CD4-positive, alpha-beta memory T cell (primary cell): Measurements from ENCODE around the gene LPCAT4. TPM values are rescaled to one million over a fixed set of nuclear protein-coding genes. Genes with fewer than 3 reads are reported as not detected.

ENCODE experiments used
- CTCF ChIA-PET: fragments of 350-600 bp; sonication (Branson Sonifier 250); formaldehyde crosslinking; loops from one replicate; lab custom pipeline; 2021; ENCODE audit warnings: inconsistent platforms; ENCODE audit not compliant: partially characterized antibody; lab: Charles Lee
- POLR2A ChIA-PET: fragments of 350-600 bp; sonication (Branson Sonifier 250); formaldehyde crosslinking; loops from one replicate; lab custom pipeline; 2021; ENCODE audit not compliant: partially characterized antibody; lab: Charles Lee
- DNase-seq, 5 donors: peaks; one replicate each; pipeline versions ENCODE4 v3.0.0 to v3.0.0-alpha.2; 2020 to 2022; ENCODE audit warnings: mixed read lengths in 1 of 5
- H3K27ac ChIP-seq: one replicate; pipeline ENCODE4 v1.7.0; 2013; ENCODE audit warnings: low read depth, low read length
- H3K27me3 ChIP-seq: 2 replicates; pipeline ENCODE4 v1.7.0; 2013; ENCODE audit warnings: mild to moderate bottlenecking, low read length, moderate library complexity; ENCODE audit not compliant: insufficient read depth
- H3K36me3 ChIP-seq: 2 replicates; pipeline ENCODE4 v1.7.0; 2013; ENCODE audit warnings: mild to moderate bottlenecking, low read length, moderate library complexity; ENCODE audit not compliant: insufficient read depth
- H3K4me1 ChIP-seq: 2 replicates; pipeline ENCODE4 v1.7.0; 2013; ENCODE audit warnings: mild to moderate bottlenecking, low read length, moderate library complexity; ENCODE audit not compliant: insufficient read depth
- H3K4me3 ChIP-seq, 2 donors: one replicate each; pipeline ENCODE4 v1.7.0; 2013; ENCODE audit warnings: low read length in 2 of 2, mild to moderate bottlenecking in 1 of 2
- H3K9me3 ChIP-seq, 2 donors: one replicate each; pipeline ENCODE4 v1.7.0; 2013; ENCODE audit warnings: low read length in 2 of 2, control low read depth in 1 of 2; ENCODE audit not compliant: control insufficient read depth in 1 of 2
- H3K27ac Mint-ChIP-seq, 7 donors: one replicate each; pipeline ENCODE4 v1.8.0; 2020 to 2021; ENCODE audit warnings: mixed read lengths in 7 of 7, mild to moderate bottlenecking in 6 of 7, inconsistent platforms in 3 of 7, moderate library complexity in 3 of 7
- H3K27me3 Mint-ChIP-seq, 2 donors: one replicate each; pipeline ENCODE4 v1.8.0; 2020 to 2021; ENCODE audit warnings: mixed read lengths in 2 of 2
- H3K36me3 Mint-ChIP-seq, 2 donors: one replicate each; pipeline ENCODE4 v1.8.0; 2020 to 2021; ENCODE audit warnings: mixed read lengths in 2 of 2, inconsistent platforms in 1 of 2, mild to moderate bottlenecking in 1 of 2
- H3K4me1 Mint-ChIP-seq, 4 donors: one replicate each; pipeline ENCODE4 v1.8.0; 2020 to 2021; ENCODE audit warnings: mixed read lengths in 4 of 4, mild to moderate bottlenecking in 1 of 4
- H3K4me3 Mint-ChIP-seq, 8 donors: one replicate each; pipeline ENCODE4 v1.8.0; 2020 to 2021; ENCODE audit warnings: mixed read lengths in 8 of 8, mild to moderate bottlenecking in 7 of 8, moderate library complexity in 6 of 8, inconsistent platforms in 3 of 8
- H3K9me3 Mint-ChIP-seq, 8 donors: one replicate each; pipeline ENCODE4 v1.8.0; 2020 to 2021; ENCODE audit warnings: mixed read lengths in 8 of 8, mild to moderate bottlenecking in 5 of 8, inconsistent platforms in 3 of 8, moderate library complexity in 1 of 8
- intact Hi-C: fragments of 100-400 bp; cut with micrococcal nuclease; formaldehyde crosslinking; loops from one replicate; pipeline ENCODE4 v1.15.1; 2023
- polyA plus RNA-seq, 2 donors: library from polyadenylated mRNA; unstranded; fragments of 300-500 nt; fragmentation: Illumina TruSeq; gene quantifications; one replicate each; pipeline ENCODE4 v1.2.3, GENCODE V29; 2021
- total RNA-seq, 2 experiments: library from RNA; stranded (reverse); gene quantifications; one replicate each; pipeline ENCODE4 v1.2.3, GENCODE V29; 2021

The LPCAT4 gene
- total and polyA plus RNA-seq, 4 experiments from 2014 or later = 19.0 to 108 (median 61.8) TPM

DNA sequence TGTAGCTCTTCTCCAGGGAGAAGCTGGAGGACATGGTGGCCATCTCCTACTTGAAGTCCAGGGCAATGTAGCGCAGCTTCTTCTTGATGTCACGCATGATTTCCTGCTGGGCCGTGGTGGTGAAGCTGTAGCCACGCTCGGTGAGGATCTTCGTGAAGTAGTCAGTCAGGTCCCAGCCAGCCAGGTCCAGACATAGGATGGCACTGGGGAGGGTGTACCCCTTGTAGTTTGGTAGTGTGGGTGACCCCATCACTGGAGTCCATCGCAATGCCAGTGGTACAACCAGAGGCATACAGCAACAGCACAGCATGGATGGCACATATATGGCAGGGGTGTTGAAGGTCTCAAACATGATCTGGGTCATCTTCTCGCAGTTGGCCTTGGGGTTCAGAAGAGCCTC, 7.0 kb upstream of the LPCAT4 start:
- H3K27ac Mint-ChIP-seq = peak overlapping the region in 2 of 7 donors; percentile 42 to 84
- Histone ChIP-seq H3K4me1 (peaks cover 2% of the 10 kb centered on the region), H3K4me3 (no peak overlapping the region), H3K36me3 (no peaks in the 10 kb centered on the region), H3K9me3 (no peaks in the 10 kb centered on the region), H3K27me3 (no peaks in the 10 kb centered on the region), H3K27ac (no peak overlapping the region)
- H3K4me1 Mint-ChIP-seq = peaks cover 8 to 10% (median 9%) of the 10 kb centered on the region in 4 donors
- H3K27me3 Mint-ChIP-seq = no peaks in the 10 kb centered on the region
- POLR2A ChIA-PET = no interaction called here
- CTCF ChIA-PET = interaction anchor here (1.1 kb wide), 1 partner anchor 214 kb away, joined by 3 read pairs; no protein-coding TSS in a partner anchor
- no peak overlapping the region for H3K4me3 Mint-ChIP-seq
- H3K36me3 Mint-ChIP-seq = no peaks in the 10 kb centered on the region
- DNase-seq = no peak
- no peaks in the 10 kb centered on the region for H3K9me3 Mint-ChIP-seq
- intact Hi-C loops = no loop called here

DNA sequence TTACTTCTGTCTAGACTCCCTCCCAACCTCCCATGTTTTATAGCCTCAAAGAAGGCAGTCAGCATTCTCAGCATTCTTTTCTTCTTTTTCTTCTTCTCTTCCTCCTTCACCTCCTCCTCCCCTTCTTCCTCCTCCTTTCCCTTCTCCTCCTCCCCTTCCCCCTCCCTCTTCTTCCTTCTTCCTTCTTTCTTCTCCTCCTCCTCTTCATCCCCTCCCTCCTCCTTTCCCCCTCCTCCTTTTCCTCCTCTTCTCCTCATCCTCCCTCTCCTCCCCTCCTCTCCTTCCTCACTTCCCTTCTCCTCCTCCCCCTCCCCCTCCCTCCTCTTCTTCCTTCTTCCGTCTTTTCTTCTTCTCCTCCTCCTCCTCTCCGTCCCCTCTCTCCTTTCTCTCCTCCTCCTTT, 3.6 kb upstream of the LPCAT4 start:
- intact Hi-C loops = no loop called here
- no peak overlapping the region for H3K27ac ChIP-seq
- peak overlapping the region in 3 of 7 donors; percentile 55 to 81 (median 76) for H3K27ac Mint-ChIP-seq
- H3K9me3 ChIP-seq = no peaks in the 10 kb centered on the region
- H3K27me3 ChIP-seq = no peaks in the 10 kb centered on the region
- no peak overlapping the region for H3K4me3 Mint-ChIP-seq
- POLR2A ChIA-PET = no interaction called here
- H3K4me1 Mint-ChIP-seq = peaks cover 19 to 35% (median 26%) of the 10 kb centered on the region in 4 donors
- no peak for DNase-seq
- no peaks in the 10 kb centered on the region for H3K9me3 Mint-ChIP-seq
- no peaks in the 10 kb centered on the region for H3K27me3 Mint-ChIP-seq
- H3K36me3 Mint-ChIP-seq = peaks cover 0 to 9% of the 10 kb centered on the region in 2 donors
- no peak overlapping the region for H3K4me3 ChIP-seq
- peaks cover 21% of the 10 kb centered on the region for H3K4me1 ChIP-seq
- H3K36me3 ChIP-seq = no peaks in the 10 kb centered on the region
- CTCF ChIA-PET = interaction anchor here (1.5 to 5.7 kb wide), 2 partner anchors 10 to 25 kb away, joined by 4 to 111 read pairs; partner anchors contain the start of genes NOP10 and NUTM1

DNA sequence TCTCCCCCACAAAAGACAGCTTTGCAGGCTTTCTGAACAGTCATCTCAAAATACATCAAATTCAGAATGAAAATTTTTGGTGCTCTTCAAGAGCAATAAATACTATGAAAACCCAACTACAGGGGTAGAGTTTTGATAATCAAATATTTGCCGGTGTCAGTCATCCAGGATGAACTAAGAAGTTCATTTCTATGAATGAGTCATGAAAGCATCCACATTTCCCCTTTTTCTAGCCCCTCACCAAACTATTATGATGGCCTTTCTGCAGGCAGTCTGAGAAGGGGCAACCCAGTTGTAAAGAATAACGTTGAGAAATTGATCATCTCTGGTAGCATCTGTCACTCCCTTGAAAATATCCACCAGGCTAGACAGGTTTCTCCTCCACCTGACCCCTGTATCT, 3.1 kb upstream of the LPCAT4 start:
- no peaks in the 10 kb centered on the region for H3K36me3 ChIP-seq
- Mint-ChIP-seq H3K36me3 (peaks cover 0 to 9% of the 10 kb centered on the region in 2 donors), H3K27ac (peak overlapping the region; percentile 53 to 84 (median 73)), H3K27me3 (no peaks in the 10 kb centered on the region), H3K9me3 (no peaks in the 10 kb centered on the region), H3K4me3 (peak overlapping the region in 1 of 8 donors; percentile 39), H3K4me1 (peaks cover 23 to 41% (median 31%) of the 10 kb centered on the region in 4 donors)
- POLR2A ChIA-PET = no interaction called here
- no peak overlapping the region for H3K4me3 ChIP-seq
- no peak overlapping the region for H3K27ac ChIP-seq
- H3K27me3 ChIP-seq = no peaks in the 10 kb centered on the region
- CTCF ChIA-PET = interaction anchor here (0.6 to 5.7 kb wide), 4 partner anchors 9 to 128 kb away, joined by 4 to 111 read pairs (median 44); partner anchors contain the start of genes NOP10 and NUTM1
- no peak for DNase-seq
- no peaks in the 10 kb centered on the region for H3K9me3 ChIP-seq
- H3K4me1 ChIP-seq = peaks cover 26% of the 10 kb centered on the region
- intact Hi-C loops = no loop called here

DNA sequence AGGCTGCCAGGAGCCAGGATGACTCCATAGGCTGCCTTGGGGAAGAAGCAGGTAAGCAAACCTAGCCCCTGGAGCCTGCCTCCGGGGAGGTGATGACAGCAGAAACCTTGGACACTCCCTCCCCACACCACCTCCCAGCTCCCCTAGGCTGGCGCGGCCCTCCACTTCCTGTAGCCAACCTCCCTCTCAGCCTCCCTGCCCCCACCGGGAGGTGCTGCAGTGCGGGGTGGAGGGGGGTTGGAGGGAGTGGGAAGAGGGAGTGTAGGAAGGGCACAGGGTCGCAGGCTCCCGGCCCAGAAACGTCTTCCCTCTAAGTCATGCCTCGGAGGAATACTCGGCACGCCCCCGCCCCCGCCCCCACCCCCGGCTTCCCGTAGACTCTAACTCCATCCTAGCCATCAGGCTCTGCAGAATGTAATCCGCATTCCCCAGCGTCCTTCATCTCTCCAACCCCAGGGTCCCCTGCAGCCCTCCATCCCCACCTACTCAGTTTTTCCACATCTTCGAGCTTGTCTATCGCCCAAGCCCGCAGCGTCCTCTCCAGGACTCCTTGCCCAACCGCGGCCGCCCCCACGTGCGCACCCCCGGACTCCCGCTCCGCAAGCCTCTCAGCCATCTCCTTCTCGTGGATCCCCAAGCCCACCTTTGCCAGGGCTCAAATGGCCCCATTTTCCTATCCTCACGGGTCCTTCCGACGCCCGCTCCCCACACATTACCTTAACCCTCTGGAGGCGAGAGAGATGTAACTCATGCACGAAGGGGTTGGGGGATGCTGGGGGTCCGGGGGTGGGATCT, 528 bp downstream of the LPCAT4 start:
- H3K27me3 ChIP-seq = no peaks in the 10 kb centered on the region
- H3K9me3 ChIP-seq = no peaks in the 10 kb centered on the region
- H3K27ac ChIP-seq = peak overlapping the region; percentile 50
- Mint-ChIP-seq H3K27ac (peak overlapping the region; percentile 89 to 95 (median 94)), H3K4me1 (peaks cover 27 to 59% (median 38%) of the 10 kb centered on the region in 4 donors), H3K4me3 (peak overlapping the region; percentile 94 to 99 (median 97)), H3K9me3 (peaks cover 0 to 5% (median 0%) of the 10 kb centered on the region in 8 donors), H3K36me3 (peaks cover 13 to 28% of the 10 kb centered on the region in 2 donors), H3K27me3 (no peaks in the 10 kb centered on the region)
- peaks cover 31% of the 10 kb centered on the region for H3K4me1 ChIP-seq
- intact Hi-C loops = loop anchor here (1.0 to 10.0 kb wide), 8 partner anchors 23 to 618 kb away; partner anchors contain the start of genes KATNBL1, NOP10, NUTM1 and PGBD4
- POLR2A ChIA-PET = interaction anchor here (0.6 to 4.1 kb wide), 21 partner anchors 8 to 622 kb away, joined by 3 to 144 read pairs (median 10); partner anchors contain the start of genes AQR, AVEN, EMC4 and EMC7
- DNase-seq = peak; percentile 30 to 67 (median 39)
- CTCF ChIA-PET = interaction anchor here (0.6 to 5.7 kb wide), 31 partner anchors 9 to 305 kb away, joined by 3 to 111 read pairs (median 5); partner anchors contain the start of genes GOLGA8A, GOLGA8B, KATNBL1 and NOP10
- peak overlapping the region; percentile 66 to 84 for H3K4me3 ChIP-seq
- H3K36me3 ChIP-seq = peaks cover 11% of the 10 kb centered on the region

DNA sequence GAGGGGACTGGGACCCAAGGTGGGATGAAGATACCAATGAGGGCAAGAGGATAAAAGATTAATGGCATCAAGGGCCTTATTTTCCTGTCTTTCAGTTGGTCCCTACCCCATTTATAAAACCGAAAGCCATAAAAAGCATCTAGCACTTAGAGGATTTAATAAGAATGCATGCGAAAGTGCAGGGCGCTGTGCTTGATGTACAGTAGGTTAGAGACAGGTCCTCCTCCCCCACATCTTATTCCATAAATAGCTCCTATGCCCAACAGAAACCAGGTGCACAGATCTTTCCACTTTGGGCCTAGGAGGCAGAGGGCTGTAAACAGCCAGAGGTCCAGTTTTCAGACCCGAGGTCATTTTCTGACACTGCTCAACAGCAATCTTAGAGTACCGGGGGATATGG, 1.2 kb downstream of the LPCAT4 start:
- DNase-seq = no peak
- Mint-ChIP-seq H3K27ac (peak overlapping the region; percentile 76 to 95 (median 94)), H3K9me3 (peaks cover 0 to 5% (median 0%) of the 10 kb centered on the region in 8 donors), H3K27me3 (no peaks in the 10 kb centered on the region), H3K36me3 (peaks cover 19 to 34% of the 10 kb centered on the region in 2 donors), H3K4me3 (peak overlapping the region; percentile 94 to 99 (median 97)), H3K4me1 (peaks cover 27 to 59% (median 38%) of the 10 kb centered on the region in 4 donors)
- H3K27ac ChIP-seq = peak overlapping the region; percentile 50
- ChIA-PET CTCF (interaction anchor here (0.9 to 5.7 kb wide), 9 partner anchors 9 to 303 kb away, joined by 3 to 111 read pairs (median 26); partner anchors contain the start of genes KATNBL1, NOP10, NUTM1 and SLC12A6), POLR2A (interaction anchor here (0.7 to 4.1 kb wide), 10 partner anchors 11 to 623 kb away, joined by 3 to 144 read pairs (median 20); partner anchors contain the start of genes EMC4, EMC7, GOLGA8B and NOP10)
- no peaks in the 10 kb centered on the region for H3K9me3 ChIP-seq
- peaks cover 31% of the 10 kb centered on the region for H3K4me1 ChIP-seq
- H3K4me3 ChIP-seq = peak overlapping the region; percentile 66 to 84
- H3K27me3 ChIP-seq = no peaks in the 10 kb centered on the region
- H3K36me3 ChIP-seq = peaks cover 17% of the 10 kb centered on the region
- intact Hi-C loops = loop anchor here (10.0 kb wide), 1 partner anchor 619 kb away; the partner anchor contains the start of gene ZNF770

DNA sequence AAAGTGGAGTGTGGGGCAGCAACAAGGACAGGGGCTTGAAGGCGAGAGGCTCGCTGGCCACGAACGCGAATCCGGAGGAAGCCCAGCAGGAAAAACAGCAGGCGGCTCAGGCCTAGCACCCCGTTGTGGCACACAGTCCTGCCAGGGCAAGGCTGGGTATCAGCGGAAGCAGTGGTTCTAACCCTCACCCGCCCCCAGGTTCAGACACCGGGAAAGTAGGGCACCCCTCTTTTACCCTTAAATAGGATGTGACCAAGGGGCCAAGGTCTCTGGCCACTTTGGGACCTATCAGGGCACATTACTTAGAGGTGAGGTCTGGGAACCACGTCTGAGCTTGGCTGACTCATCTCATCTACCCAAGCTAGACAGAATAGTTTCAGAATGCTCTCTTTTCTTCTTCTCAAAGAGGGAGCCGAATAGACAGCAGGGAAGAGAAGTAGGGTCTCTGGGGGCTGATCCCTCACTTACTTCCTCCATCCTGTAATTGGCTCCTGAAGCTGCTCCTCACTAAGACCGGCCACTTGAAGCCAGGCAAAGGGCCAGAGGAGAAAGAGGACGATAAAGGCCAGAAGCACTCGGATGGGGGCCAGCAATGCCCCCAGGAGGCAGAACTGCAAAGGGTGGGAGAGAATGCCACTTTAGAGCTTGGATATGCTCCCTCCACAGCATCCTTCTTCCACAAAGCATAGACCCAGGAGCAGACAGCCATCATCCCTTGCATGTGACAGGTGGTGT, 1.7 kb downstream of the LPCAT4 start:
- Mint-ChIP-seq H3K4me3 (peak overlapping the region; percentile 94 to 99 (median 97)), H3K4me1 (peaks cover 25 to 57% (median 36%) of the 10 kb centered on the region in 4 donors)
- peak in 1 of 5 donors; percentile 63 for DNase-seq

More for the DNA sequence above, 1.7 kb downstream of the LPCAT4 start:
- H3K36me3 ChIP-seq = peaks cover 20% of the 10 kb centered on the region
- Mint-ChIP-seq H3K9me3 (peaks cover 0 to 5% (median 0%) of the 10 kb centered on the region in 8 donors), H3K27me3 (no peaks in the 10 kb centered on the region), H3K27ac (peak overlapping the region; percentile 77 to 95 (median 88)), H3K36me3 (peaks cover 24 to 40% of the 10 kb centered on the region in 2 donors)
- ChIA-PET POLR2A (interaction anchor here (0.7 to 4.1 kb wide), 7 partner anchors 10 to 623 kb away, joined by 3 to 144 read pairs (median 23); partner anchors contain the start of genes EMC7, GOLGA8B, NOP10 and NUTM1), CTCF (interaction anchor here (0.9 to 5.7 kb wide), 8 partner anchors 9 to 303 kb away, joined by 3 to 111 read pairs (median 16); partner anchors contain the start of genes KATNBL1, NOP10 and NUTM1)
- no peaks in the 10 kb centered on the region for H3K9me3 ChIP-seq
- H3K4me3 ChIP-seq = peak overlapping the region; percentile 66 to 84
- intact Hi-C loops = loop anchor here (10.0 kb wide), 1 partner anchor 620 kb away; the partner anchor contains the start of gene ZNF770
- H3K27ac ChIP-seq = peak overlapping the region; percentile 50
- no peaks in the 10 kb centered on the region for H3K27me3 ChIP-seq
- H3K4me1 ChIP-seq = peaks cover 31% of the 10 kb centered on the region
